Stimulated activated naive CD4-positive, alpha-beta T cell treated with Interleukin-2 at 50 U/mL for 16 hours (primary cell): Measurements from ENCODE around the gene COL23A1.
"Not testable (repeated sequence)": the region's sequence is repeated elsewhere in the genome, so short reads cannot be mapped to it uniquely, and the experiment has no call there.

Experiments used
- DNase-seq: peaks from one replicate; lab custom pipeline; 2025; lab: John Stamatoyannopoulos, UW

Gene COL23A1

DNA sequence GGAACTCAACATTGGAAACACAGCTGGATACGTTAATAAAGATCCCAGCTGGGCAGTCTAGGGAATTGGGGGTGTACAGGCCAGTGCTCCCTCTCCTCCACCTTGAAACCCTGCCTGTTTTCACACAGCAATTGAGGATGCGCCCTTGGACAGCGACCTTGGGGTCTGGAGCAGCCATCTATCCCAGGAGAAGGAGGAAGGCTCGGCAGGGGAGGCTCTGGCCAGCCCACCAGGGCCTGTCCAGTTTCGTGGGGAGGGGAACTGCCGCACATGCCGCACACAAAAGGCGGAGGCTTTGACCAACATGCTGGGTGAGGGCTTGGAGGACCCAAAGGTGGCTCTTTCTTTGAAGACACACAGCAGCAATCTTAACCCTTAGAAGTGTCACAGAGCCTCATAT is 1.4 kb downstream of the COL23A1 start:
- no peak for DNase-seq

DNA sequence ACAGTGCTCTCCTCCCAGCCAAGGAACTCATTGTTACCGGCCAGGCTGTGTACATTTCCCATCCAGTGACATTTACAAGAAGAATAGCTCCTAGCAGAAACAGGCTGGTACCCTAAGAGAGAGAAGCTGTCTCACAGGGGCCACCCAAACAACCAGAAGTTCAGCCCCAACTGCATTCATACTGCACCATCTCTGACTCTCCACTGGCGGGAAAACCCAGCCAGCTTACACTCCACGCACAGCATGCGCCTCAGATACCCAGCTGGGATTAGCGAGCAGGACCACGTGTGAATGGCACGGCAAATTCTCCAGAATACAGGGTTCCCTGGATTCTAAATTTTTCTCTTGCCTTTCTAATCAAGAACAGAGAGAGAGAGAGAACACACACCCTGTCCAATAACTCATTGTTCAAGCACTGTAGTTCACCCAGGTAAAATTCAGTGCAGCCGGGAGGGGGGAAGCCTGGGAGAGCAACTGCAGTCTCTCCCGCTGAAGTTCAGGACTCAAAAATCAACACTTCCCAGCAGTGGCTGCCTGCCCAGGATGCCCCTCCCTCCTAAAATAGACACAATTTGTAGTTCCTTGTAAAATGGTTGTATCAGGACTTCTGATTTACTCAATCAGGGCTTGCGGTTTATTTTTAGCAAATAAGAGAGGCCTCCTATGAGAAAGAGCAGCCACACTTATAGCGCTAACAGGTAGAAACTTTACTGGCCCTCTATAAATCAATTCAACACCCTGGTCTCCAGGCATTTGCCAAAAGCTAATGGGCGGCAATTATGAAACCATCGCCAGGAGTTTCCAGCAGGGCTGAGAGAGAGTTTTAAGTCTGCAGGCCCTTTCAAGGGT is 2.2 kb downstream of the COL23A1 start:
- no peak for DNase-seq

DNA sequence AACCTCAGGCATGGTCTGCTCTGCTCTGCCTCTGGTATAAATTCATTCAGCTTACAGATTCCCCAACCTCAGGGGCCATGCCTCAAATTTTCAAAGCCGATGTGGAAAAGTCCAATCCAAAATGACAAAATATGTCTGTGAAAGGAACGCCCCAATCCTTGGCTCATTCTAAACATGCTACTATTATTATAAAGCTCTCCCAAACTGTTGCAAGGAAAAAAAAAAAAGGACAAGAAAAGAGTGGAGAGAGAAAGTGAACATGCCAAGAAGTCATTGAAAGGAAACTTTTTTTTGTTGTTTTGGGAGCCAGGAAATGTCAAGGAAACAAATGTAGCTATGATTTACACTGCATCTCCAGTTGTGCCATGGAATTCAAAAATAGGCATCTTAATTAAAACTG is 3.8 kb downstream of the COL23A1 start:
- DNase-seq = no peak

- DNase-seq = not testable (repeated sequence)
Measured at GRCh38 chr5:178585421-178585820, 4.8 kb downstream of the COL23A1 start.

DNA sequence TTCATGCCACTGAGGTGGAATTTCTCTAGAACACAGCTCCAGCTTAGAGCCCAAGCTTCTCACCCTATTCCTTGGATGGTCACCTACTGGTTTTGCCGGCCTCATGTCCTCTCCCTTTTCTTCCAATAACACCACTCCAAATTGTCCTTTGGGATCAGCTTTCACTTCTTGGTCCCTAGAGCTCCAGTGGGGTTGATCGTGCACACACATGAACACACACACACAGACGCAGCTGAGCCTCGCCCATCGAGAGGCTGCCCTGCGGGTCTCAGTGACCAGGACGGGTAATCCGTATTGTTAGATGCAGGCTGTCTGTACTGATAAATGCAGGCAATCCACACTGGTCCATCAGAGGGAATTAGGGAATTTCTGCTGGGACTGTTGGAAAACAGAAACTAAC is 6.9 kb downstream of the COL23A1 start:
- no peak for DNase-seq

GRCh38 chr5:178582291-178582690 is 7.9 kb downstream of the COL23A1 start:
- DNase-seq = no peak

- DNase-seq = no peak
Measured at GRCh38 chr5:178581621-178582020, 8.6 kb downstream of the COL23A1 start.

GRCh38 chr5:178580271-178580955 is 9.8 kb downstream of the COL23A1 start:
- DNase-seq = no peak

DNA sequence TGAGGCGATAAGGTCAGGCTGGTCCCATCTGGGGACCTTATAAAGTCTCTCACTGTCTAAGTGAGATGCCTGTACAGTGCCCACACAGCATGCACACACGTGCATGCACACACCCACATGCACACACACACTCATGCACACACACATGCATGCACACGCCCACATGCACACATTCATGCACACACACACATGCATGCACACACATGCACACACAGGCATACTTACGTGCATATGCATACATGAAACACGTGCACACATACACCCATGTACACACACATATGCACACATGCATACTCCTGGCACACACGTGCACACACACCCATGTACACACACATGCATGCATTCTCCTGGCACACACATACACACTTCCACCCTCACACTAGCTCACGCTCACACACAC is 12.2 kb downstream of the COL23A1 start:
- DNase-seq = no peak

DNA sequence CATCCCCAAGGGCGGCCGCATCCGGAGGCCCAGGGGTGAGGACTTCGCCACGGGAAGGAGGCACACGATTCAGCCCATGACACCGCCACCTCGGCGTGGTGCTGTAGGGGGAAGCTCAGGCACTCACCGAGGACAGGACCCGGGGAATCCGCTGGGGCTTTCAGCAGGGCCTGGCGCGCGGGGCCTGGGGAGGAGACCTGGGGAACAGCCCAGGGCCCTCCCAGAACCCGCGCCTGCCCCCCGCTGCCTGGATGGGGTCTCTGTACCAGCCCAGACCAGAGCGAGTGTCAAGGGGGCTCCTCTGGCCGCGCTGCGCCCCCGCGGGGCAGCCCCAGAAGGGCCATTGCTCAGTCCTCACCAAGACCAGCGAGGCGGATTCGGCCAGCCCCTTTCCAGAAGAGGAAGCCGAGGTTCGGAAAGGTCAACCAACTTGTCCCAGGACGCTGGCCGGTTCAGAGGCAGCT is 12.8 kb downstream of the COL23A1 start:
- DNase-seq = no peak

DNA sequence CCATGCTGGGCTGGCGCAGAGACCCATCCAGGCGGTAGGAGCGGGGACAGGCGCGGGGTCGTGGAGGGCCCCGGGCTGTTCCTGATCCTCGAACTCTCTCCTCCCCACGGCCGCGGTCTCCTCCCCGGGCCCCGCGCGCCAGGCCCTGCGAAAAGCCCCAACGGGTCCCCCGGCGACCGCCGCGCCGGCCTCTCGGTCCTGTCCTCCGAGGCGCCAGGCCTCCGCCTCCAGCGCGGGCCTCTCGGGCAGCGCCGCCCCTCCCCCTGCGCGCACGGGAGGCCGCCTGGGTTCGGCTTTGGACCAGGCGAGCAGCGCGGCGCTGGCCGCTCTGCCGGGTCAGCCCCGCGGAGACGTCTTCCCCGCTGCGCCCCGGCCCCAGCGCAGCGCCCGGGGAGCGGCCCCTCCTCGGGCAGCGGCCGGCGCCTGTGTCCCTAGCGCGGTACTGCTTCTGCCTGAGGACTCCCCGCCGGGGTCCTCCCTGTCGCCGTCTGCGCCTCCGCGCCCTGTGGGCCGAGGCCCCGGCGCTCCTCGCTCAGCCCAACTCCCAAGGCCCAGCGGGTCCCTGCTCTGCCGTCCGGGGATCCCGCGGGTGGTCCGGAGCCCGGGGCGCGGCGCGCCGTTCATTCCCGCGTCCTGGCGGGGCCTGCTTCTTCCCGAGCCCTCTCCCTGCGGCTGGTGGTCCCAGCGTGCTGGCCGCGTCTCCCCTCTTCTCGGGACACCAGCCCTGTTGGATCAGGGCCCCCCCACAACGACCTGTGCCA is 13.4 kb downstream of the COL23A1 start:
- no peak for DNase-seq

DNA sequence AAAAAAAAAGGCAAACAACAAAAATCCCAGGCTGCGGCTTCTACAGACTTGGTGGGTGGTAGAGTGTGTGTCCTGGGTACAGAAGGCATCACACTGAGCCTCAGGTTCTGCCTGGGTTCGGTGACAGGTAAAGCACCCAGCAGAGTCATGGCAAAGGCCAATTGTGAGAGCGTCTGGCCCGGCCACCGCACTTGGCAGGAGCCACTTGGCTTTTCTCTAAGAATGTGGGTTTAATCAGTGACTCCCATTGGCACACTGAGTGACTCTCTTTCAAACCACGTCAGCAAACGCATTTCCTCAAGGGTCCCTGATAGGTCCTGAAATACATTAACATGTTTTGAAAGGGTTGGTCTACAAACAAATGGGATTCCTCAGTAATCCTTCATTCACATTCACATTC is 17.0 kb downstream of the COL23A1 start:
- no peak for DNase-seq

DNA sequence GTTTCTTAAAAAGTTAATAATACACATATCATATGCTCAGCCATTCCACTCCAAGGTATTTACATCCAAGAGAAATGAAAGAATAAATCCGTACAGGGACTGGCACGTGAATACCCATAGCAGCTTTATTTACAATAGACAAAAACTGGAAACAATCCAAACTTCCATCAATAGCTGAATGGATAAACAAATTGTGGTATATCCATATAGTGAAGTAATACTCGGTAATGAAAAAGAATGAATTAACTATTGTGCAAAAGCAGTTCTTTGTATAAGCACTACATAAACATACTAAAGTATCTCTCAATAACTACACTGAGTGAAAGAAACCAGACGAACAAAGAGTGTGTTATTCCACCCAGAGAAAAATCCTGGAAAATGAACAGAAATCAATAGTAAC is 17.6 kb downstream of the COL23A1 start:
- no peak for DNase-seq

DNA sequence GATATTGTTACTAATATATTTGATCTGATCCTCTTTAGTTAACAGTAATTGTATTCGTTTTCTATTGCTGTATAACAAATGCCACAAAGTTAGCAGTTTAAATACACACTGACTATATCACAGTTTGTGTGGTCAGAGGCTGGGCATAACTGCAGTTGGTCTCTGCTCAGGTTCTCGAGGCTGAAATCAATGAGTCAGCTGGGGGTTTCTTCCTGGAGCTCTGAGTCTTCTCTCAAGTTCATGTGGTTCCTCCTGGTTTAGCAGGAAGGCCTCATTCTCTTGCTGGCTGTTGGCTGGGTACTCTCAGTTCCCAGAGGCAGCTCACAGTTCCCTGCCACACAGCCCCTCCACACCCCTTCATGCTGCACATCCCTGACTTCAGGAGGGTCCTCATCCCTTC is 20.7 kb downstream of the COL23A1 start:
- no peak for DNase-seq

DNA sequence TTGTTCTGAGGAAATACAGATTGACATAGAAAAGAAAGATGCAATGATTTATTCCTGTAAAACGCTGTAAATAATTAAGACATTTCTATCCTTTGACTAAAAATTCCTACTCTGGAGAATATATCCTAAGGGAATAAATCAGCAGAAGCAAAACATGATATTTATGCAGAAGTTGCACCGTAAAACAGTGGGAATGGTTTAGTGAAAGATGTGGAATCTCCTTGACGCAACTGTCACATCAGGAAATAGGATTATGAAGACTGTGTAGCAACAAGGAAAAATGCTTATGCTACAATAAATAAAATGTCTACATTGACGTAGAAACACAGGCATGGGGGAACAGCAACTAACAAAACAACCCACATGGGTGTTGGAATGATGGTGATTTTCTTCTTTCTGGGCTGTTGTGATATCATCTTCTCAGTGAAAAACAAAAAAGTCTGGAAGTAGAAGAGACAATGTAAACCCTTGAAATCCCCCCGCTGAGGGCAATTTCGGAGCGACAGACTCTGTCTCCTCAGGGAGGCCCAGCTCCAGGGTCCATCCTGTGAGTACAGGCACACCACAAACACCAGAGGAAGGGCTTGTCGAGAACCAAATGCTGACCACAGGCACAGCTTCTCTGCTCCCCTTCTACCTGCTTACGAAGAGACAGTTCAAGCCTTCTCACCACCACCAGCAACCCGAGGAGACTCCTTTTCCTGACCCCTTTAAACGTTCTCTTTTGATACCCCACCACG is 25.2 kb downstream of the COL23A1 start:
- no peak for DNase-seq

- no peak for DNase-seq
Measured at GRCh38 chr5:178564397-178564796, 25.8 kb downstream of the COL23A1 start.

- DNase-seq = no peak
Measured at GRCh38 chr5:178563621-178564020, 26.6 kb downstream of the COL23A1 start.

- no peak for DNase-seq
Measured at GRCh38 chr5:178561746-178562264, 28.4 kb downstream of the COL23A1 start.

- DNase-seq = no peak
Measured at GRCh38 chr5:178560911-178561310, 29.3 kb downstream of the COL23A1 start.

DNA sequence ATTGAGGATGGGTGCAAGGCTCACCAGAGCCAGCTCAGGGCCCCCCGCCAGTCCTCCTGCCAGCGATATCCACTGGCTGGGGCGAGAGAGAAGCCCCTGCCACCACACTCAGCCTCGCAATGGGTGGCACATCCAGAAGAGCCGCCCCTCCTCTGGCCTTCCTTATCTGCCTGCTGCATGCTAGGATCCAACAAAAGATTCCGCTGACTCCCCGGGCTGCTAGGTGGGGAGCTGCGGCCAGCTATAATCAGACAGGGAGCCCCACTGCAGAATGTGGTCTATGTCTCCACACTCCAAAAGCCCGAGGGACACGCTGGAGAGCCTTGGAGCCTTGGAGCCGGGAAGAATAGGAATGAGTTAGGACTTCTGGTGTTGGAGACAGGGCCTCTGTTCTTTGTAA is 32.8 kb downstream of the COL23A1 start:
- DNase-seq = no peak

DNA sequence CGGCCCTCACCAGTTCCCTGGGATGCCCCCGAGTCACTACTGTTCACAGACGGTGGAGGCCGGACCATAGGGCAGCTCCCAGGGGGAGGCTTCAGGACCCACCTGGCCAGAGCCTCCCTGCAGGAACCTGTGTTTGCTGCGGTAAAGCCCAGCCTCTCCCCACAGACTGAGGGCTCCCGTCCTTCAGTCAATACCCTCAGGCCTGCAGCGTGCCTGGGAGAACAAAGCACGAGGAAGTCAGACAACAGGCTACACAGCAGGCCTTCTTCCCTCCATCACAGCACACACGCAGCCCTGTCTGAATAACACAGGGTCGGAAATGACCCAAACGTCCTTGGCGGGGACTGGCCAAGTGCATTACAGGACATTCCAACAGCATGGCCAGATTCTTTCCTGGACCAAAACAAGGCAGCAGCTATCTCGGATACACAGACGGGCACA is 34.4 kb downstream of the COL23A1 start:
- no peak for DNase-seq

DNA sequence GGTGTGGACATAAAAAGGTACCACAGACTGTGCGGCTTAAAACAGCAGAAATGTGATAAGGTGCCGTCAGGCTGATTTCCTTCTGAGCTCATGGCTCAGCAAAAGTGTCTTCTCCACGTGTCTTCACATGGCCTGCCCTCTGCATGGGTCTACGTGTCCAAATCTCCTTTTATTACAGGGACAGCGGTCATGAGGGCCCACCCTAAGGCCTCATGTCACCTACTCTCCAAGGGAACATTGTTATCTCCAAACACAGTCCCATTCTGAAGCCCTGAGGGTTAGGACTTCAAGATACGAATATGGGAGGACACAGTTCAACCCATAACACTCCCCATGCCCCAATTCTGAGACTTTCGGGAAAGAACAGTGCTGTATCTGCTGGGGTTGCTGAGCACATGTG is 35.2 kb downstream of the COL23A1 start:
- DNase-seq = no peak
